Brain microvascular endothelial cell (primary cell): ENCODE measurements around the gene ZBTB40.

Experiments used
- DNase-seq: peaks from one replicate; pipeline ENCODE4 v3.0.0-alpha.2; 2020
- H3K27ac ChIP-seq: fragments of 250-450 bp; sonication (Bioruptor Pico); 2 replicates; pipeline ENCODE4 v1.5.1; 2020; ENCODE audit warnings: mild to moderate bottlenecking, moderate library complexity
- H3K27me3 ChIP-seq: fragments of 250-450 bp; sonication (Bioruptor Pico); replicated peaks from 2 replicates; pipeline ENCODE4 v1.5.1; 2020; ENCODE audit warnings: mild to moderate bottlenecking
- H3K36me3 ChIP-seq: fragments of 250-450 bp; sonication (Bioruptor Pico); replicated peaks from 2 replicates; pipeline ENCODE4 v1.5.1; 2020; ENCODE audit warnings: mild to moderate bottlenecking
- H3K4me3 ChIP-seq: 2 replicates; pipeline ENCODE4 v1.5.1; 2011; ENCODE audit warnings: low read depth, mild to moderate bottlenecking, control low read depth, low read length, moderate library complexity
- CTCF ChIP-seq: IDR thresholded peaks from 2 replicates; pipeline ENCODE4 v1.5.1; 2011; ENCODE audit warnings: low read depth, mild to moderate bottlenecking, moderate library complexity, low read length, control low read depth, inconsistent platforms; ENCODE audit errors: missing control alignments
- in situ Hi-C: cut with HindIII; loops from 2 replicates; pipeline ENCODE4 v1.10.0; 2017; ENCODE audit warnings: low sequenced_read_pairs, low pct_ligation_motif_present

Gene ZBTB40

GRCh38 chr1:22465015-22465565, 13.4 kb downstream of the ZBTB40 start:
- in situ Hi-C loops: no loop called here
- Histone ChIP-seq H3K36me3 (no peaks in the 10 kb centered on the region), H3K4me3 (no peak overlapping the region), H3K27ac (no peak overlapping the region), H3K27me3 (no peaks in the 10 kb centered on the region)
- TF ChIP-seq CTCF: no peak
- DNase-seq: no peak

- no peak for TF ChIP-seq CTCF
- in situ Hi-C loops: no loop called here
Observed at GRCh38 chr1:22465671-22466070, 14.0 kb downstream of the ZBTB40 start.

GRCh38 chr1:22470227-22470626, 18.6 kb downstream of the ZBTB40 start:
- in situ Hi-C loops: no loop called here
- no peaks in the 10 kb centered on the region for H3K36me3 ChIP-seq
- H3K4me3 ChIP-seq: no peak overlapping the region
- no peaks in the 10 kb centered on the region for H3K27me3 ChIP-seq
- no peak for DNase-seq
- H3K27ac ChIP-seq: no peak overlapping the region
- TF ChIP-seq CTCF: no peak

More at GRCh38 chr1:22465671-22466070, 14.0 kb downstream of the ZBTB40 start:
- DNase-seq: no peak
- no peak overlapping the region for H3K4me3 ChIP-seq
- H3K27ac ChIP-seq: no peak overlapping the region
- no peaks in the 10 kb centered on the region for H3K27me3 ChIP-seq
- no peaks in the 10 kb centered on the region for H3K36me3 ChIP-seq

- H3K36me3 ChIP-seq: no peaks in the 10 kb centered on the region
- no peaks in the 10 kb centered on the region for H3K27me3 ChIP-seq
- H3K27ac ChIP-seq: no peak overlapping the region
- no peak for TF ChIP-seq CTCF
- in situ Hi-C loops: no loop called here
- no peak overlapping the region for H3K4me3 ChIP-seq
- peak; percentile 20 for DNase-seq
Observed at GRCh38 chr1:22471078-22471477, 19.4 kb downstream of the ZBTB40 start.

- H3K27ac ChIP-seq: no peak overlapping the region
- H3K36me3 ChIP-seq: no peaks in the 10 kb centered on the region
- in situ Hi-C loops: no loop called here
- DNase-seq: no peak
- no peak overlapping the region for H3K4me3 ChIP-seq
- no peaks in the 10 kb centered on the region for H3K27me3 ChIP-seq
- no peak for TF ChIP-seq CTCF
Observed at GRCh38 chr1:22471610-22472009, 20.0 kb downstream of the ZBTB40 start.

GRCh38 chr1:22472596-22472995, 20.9 kb downstream of the ZBTB40 start:
- no peak for TF ChIP-seq CTCF
- H3K36me3 ChIP-seq: no peaks in the 10 kb centered on the region
- H3K27ac ChIP-seq: no peak overlapping the region
- H3K4me3 ChIP-seq: no peak overlapping the region
- DNase-seq: no peak
- H3K27me3 ChIP-seq: no peaks in the 10 kb centered on the region
- in situ Hi-C loops: no loop called here
